Lung (tissue), 12 donors: ENCODE measurements around the gene GBF1. TPM values are rescaled to one million over a fixed set of nuclear protein-coding genes. Genes with fewer than 3 reads are reported as not detected.

ENCODE experiments used
- ATAC-seq: fragments of 200-7000 bp; cut with Tn5 transposase; one replicate; pipeline ENCODE4 v1.9.1; 2020; ENCODE audit warnings: moderate number of reproducible peaks; ENCODE audit not compliant: insufficient read depth, low FRiP score
- DNase-seq, 3 donors: peaks; one replicate each; pipeline ENCODE4 v3.0.0-alpha.2; 2013 to 2017
- H3K27ac ChIP-seq, 2 donors: one replicate each; pipeline ENCODE4 v1.5.1; 2013; ENCODE audit warnings: mild to moderate bottlenecking in 2 of 2, moderate library complexity in 2 of 2, control low read depth in 1 of 2, inconsistent platforms in 1 of 2, low read depth in 1 of 2, low read length in 1 of 2
- H3K27me3 ChIP-seq, 3 donors: one replicate each; pipeline ENCODE4 v1.5.1; 2013; ENCODE audit warnings: low read length in 2 of 3; ENCODE audit not compliant: control insufficient read depth in 3 of 3, insufficient read depth in 3 of 3
- H3K36me3 ChIP-seq, 4 donors: one replicate each; pipeline ENCODE4 v1.5.1; 2013; ENCODE audit warnings: low read length in 4 of 4, mild to moderate bottlenecking in 1 of 4, moderate library complexity in 1 of 4; ENCODE audit not compliant: control insufficient read depth in 4 of 4, insufficient read depth in 4 of 4
- H3K4me1 ChIP-seq, 5 donors: one replicate each; pipeline ENCODE4 v1.5.1; 2013; ENCODE audit warnings: low read length in 5 of 5, mild to moderate bottlenecking in 2 of 5, moderate library complexity in 1 of 5; ENCODE audit not compliant: control insufficient read depth in 5 of 5, insufficient read depth in 5 of 5
- H3K4me3 ChIP-seq: one replicate; pipeline ENCODE4 v1.5.1; 2013; ENCODE audit warnings: mild to moderate bottlenecking, control low read depth, moderate library complexity
- H3K9ac ChIP-seq, 2 donors: one replicate each; pipeline ENCODE4 v1.5.1; 2013; ENCODE audit warnings: low read length in 2 of 2, control low read depth in 1 of 2; ENCODE audit not compliant: insufficient read depth in 1 of 2
- H3K9me3 ChIP-seq, 4 donors: one replicate each; pipeline ENCODE4 v1.5.1; 2013; ENCODE audit warnings: low read length in 3 of 4, mild to moderate bottlenecking in 1 of 4, moderate library complexity in 1 of 4; ENCODE audit not compliant: control insufficient read depth in 4 of 4, insufficient read depth in 3 of 4
- CTCF ChIP-seq: IDR thresholded peaks from 2 replicates; pipeline ENCODE4 v1.5.1; 2012; ENCODE audit warnings: mild to moderate bottlenecking; ENCODE audit errors: control extremely low read depth, extremely low read depth
- WGBS, 2 donors: extraction: QIAGEN DNeasy Blood & Tissue Kit; methylation state at CpG; one replicate each; pipeline ENCODE4 v1.1.7; 2013; 5-methylcytosine and 5-hydroxymethylcytosine counted together
- polyA plus RNA-seq, 2 donors: library from polyadenylated mRNA; stranded (reverse); fragments of 200-250 nt; gene quantifications; one replicate each; pipeline ENCODE4 v1.2.1, GENCODE V29; 2013
- total RNA-seq, 2 donors: library from RNA; depleted of rRNA in 1 of 2; stranded (reverse); fragments of >200 nt in 1 of 2; gene quantifications; one replicate each; pipeline ENCODE4 v1.2.1, GENCODE V29; 2014 to 2021
- donor health status: control.
- donor health status: control.
- donor health status: Bipolar disorder and iron deficiency.
- donor health status: healthy.
- donor health status: DM: yes; HTN: yes; CAD: no.

The GBF1 gene
- total and polyA plus RNA-seq, 4 donors = 11.6 to 48.5 (median 25.4) TPM

GRCh38 chr10:102413053-102413705 lies 167.8 kb downstream of the GBF1 start:
- Histone ChIP-seq H3K27ac (no peak overlapping the region), H3K9ac (no peak overlapping the region), H3K4me3 (no peak overlapping the region), H3K36me3 (no peaks in the 10 kb centered on the region), H3K4me1 (peaks cover 0 to 23% (median 10%) of the 10 kb centered on the region in 5 donors), H3K27me3 (peaks cover 5 to 46% (median 9%) of the 10 kb centered on the region in 3 donors), H3K9me3 (no peaks in the 10 kb centered on the region)
- ATAC-seq = no peak
- TF ChIP-seq CTCF = no peak
- WGBS, 2 donors = 16 to 20% methylated on average over 5 of the region's 5 CpGs
- no peak for DNase-seq

- peaks cover 5 to 50% (median 10%) of the 10 kb centered on the region in 3 donors for H3K27me3 ChIP-seq
- WGBS, 2 donors = 79 to 87% methylated on average over 16 of the region's 16 CpGs
- ATAC-seq = no peak
- H3K36me3 ChIP-seq = no peaks in the 10 kb centered on the region
- H3K27ac ChIP-seq = no peak overlapping the region
- no peak overlapping the region for H3K9ac ChIP-seq
- no peaks in the 10 kb centered on the region for H3K9me3 ChIP-seq
- TF ChIP-seq CTCF = no peak
- H3K4me3 ChIP-seq = no peak overlapping the region
- no peak for DNase-seq
- H3K4me1 ChIP-seq = peaks cover 0 to 18% (median 10%) of the 10 kb centered on the region in 5 donors
Measured at GRCh38 chr10:102413806-102414561, 168.7 kb downstream of the GBF1 start.

GRCh38 chr10:102414749-102415148 lies 169.4 kb downstream of the GBF1 start:
- H3K27ac ChIP-seq = no peak overlapping the region
- no peak overlapping the region for H3K4me3 ChIP-seq
- WGBS, 2 donors = 31 to 37% methylated on average over 20 of the region's 20 CpGs
- peaks cover under 1 to 18% (median 14%) of the 10 kb centered on the region in 5 donors for H3K4me1 ChIP-seq
- ATAC-seq (no peak), DNase-seq (no peak)
- TF ChIP-seq CTCF = no peak
- H3K27me3 ChIP-seq = peaks cover 5 to 46% (median 10%) of the 10 kb centered on the region in 3 donors
- H3K9ac ChIP-seq = no peak overlapping the region
- no peaks in the 10 kb centered on the region for H3K9me3 ChIP-seq
- no peaks in the 10 kb centered on the region for H3K36me3 ChIP-seq
